Measurements from ENCODE around the gene APPL1. TPM values are rescaled to one million over a fixed set of nuclear protein-coding genes. Genes with fewer than 3 reads are reported as not detected.

APPL1 gene
- total and polyA plus RNA-seq, 2 experiments from 2014 or later: 29.1 to 46.0 TPM

DNA sequence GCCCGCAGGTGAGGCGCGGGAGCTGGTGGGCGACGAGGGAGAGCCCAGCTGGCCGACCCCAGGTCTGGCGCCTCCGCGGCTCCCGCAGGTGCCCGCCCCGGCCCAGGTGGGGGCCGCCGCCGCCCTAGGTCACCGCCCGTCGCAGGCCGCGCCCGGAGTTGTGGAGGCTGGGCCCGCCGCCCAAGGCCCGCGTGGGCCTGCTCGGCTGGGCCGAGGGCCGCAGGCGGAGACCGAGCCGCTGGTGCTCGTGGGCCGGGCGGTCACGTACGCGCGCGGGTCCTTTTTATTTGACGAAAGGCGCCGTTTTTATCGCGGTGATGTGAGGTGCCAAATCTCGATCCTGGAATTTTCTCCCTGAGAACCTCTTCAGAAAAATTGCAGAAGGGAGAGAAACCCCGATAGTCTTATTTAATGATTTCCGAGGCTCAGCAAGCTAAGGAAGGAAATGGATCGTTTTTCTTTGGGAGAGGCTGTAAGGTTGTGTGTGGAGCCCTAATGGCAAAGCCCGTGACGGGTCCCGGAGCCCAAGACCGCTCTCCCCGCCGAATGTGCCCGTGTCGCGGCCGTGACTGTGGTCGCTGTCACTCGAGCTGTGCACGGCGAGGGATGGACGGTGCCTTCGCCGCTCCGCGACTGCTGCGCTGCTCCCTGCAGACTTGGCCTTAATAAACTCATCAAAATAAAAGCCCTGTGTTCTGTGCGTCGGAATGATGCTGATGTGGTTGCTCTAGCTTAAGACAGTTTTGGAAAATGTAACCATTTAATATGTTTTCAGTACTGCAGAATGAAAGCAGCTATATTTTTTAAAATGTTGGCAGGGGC is 612 bp downstream of the APPL1 start:
- peak overlapping the region; percentile 73 for H3K4me3 ChIP-seq
- H3K27ac ChIP-seq: peak overlapping the region; percentile 63
- H3K27me3 ChIP-seq: no peaks in the 10 kb centered on the region
- peak; percentile 62 to 64 for DNase-seq (ENCODE audit: low read depth in 1 of 2, low spot score in 1 of 2)
- H3K4me1 ChIP-seq (ENCODE audit: low read depth): peaks cover 10% of the 10 kb centered on the region
- no peaks in the 10 kb centered on the region for H3K9me3 ChIP-seq (ENCODE audit: low read depth)
- TF ChIP-seq, protein P1, sequence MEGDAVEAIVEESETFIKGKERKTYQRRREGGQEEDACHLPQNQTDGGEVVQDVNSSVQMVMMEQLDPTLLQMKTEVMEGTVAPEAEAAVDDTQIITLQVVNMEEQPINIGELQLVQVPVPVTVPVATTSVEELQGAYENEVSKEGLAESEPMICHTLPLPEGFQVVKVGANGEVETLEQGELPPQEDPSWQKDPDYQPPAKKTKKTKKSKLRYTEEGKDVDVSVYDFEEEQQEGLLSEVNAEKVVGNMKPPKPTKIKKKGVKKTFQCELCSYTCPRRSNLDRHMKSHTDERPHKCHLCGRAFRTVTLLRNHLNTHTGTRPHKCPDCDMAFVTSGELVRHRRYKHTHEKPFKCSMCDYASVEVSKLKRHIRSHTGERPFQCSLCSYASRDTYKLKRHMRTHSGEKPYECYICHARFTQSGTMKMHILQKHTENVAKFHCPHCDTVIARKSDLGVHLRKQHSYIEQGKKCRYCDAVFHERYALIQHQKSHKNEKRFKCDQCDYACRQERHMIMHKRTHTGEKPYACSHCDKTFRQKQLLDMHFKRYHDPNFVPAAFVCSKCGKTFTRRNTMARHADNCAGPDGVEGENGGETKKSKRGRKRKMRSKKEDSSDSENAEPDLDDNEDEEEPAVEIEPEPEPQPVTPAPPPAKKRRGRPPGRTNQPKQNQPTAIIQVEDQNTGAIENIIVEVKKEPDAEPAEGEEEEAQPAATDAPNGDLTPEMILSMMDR (IDR thresholded peaks at IDR 0.05; ENCODE audit: low read depth, low read length): no peak
- H3K36me3 ChIP-seq: no peaks in the 10 kb centered on the region

DNA sequence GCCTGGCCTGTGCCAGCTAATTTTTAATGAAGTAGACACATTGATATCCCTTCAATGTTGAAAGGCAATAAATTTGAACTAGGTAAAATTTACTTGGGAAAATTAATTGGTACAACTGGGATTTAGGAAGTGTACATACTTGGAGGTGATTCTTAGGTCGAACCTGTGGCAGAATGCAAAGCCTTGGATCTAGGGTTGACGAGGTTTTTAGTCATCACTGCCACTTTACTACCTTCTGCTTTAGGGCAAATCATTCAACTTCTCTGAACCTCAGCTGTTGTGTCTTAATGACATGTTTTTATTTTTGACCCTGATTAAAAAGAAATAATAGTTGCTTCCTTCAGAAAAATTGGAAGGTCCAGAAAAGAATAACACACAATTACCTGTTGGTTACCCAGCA is 2.5 kb downstream of the APPL1 start:
- Histone ChIP-seq H3K4me1 (ENCODE audit: low read depth) (peaks cover 10% of the 10 kb centered on the region), H3K9me3 (ENCODE audit: low read depth) (no peaks in the 10 kb centered on the region), H3K27me3 (no peaks in the 10 kb centered on the region), H3K27ac (no peak overlapping the region), H3K36me3 (no peaks in the 10 kb centered on the region), H3K4me3 (no peak overlapping the region)
- TF ChIP-seq, protein P1 (IDR thresholded peaks at IDR 0.05; ENCODE audit: low read depth, low read length): no peak
- no peak for DNase-seq (ENCODE audit: low read depth in 1 of 2, low spot score in 1 of 2)

DNA sequence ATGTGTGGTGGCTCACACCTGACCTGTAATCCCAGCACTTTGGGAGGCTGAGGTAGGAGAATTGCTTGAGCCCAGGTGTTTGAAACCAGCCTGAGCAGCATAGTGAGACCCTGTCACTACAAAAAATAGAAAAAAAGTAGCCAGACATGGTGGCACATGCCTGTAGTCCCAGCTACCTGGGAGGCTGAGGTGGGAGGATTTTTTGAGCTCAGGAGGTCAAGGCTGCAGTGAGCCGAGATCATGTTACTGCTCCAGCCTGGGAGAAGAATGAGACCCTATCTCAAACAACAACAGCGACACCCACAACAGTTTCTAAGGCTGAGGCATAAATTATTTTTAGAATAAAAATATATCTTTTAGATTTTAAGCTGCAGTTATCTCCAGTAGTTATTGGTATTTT is 6.3 kb downstream of the APPL1 start:
- TF ChIP-seq, protein P1 (IDR thresholded peaks at IDR 0.05; ENCODE audit: low read depth, low read length): no peak
- DNase-seq (ENCODE audit: low read depth in 1 of 2, low spot score in 1 of 2): no peak
- H3K27me3 ChIP-seq: no peaks in the 10 kb centered on the region
- H3K4me1 ChIP-seq (ENCODE audit: low read depth): no peaks in the 10 kb centered on the region
- peaks cover 12% of the 10 kb centered on the region for H3K36me3 ChIP-seq
- no peak overlapping the region for H3K4me3 ChIP-seq
- H3K27ac ChIP-seq: no peak overlapping the region
- no peaks in the 10 kb centered on the region for H3K9me3 ChIP-seq (ENCODE audit: low read depth)

DNA sequence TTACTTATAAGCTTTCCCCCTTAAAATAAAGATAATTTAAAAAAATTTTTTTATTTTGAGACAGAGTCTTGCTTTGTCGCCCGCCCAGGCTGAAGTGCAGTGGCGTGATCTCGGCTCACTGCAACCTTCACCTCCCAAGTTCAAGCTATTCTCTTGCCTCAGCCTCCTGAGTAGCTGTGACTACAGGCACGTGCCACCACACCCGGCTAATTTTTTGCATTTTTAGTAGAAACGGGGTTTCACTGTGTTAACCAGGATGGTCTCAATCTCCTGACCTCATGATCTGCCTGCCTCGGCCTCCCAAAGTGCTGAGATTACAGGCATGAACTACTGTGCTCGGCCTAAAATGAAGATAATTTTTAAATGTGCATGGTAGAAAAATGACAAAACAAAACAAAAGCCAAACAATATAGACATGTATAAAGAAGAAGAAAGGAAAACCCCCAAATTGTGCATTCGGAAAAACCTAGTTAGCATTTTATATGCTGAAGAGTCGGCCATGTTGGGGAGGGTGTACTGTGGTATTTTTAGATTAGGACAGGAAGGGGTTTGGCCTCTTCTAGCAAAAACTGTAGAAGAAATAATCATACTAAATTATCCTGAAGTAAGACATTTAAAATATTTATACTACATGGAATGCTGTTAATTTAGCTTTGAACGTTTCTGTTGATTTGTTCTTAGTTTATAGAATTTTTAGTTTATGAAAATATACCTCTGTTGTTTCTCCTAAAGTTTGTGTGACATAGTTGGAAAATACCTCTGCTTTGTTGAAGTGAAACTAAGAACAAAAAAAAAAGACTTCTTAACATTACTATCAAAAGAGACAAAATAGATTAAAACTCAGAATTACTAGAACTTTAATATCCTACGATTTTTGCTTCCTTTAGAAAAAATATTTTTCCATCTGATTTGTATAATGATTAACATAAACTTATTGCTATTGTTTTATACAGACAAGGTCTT is 7.4 kb downstream of the APPL1 start:
- Histone ChIP-seq H3K36me3 (peaks cover 20% of the 10 kb centered on the region), H3K4me3 (no peak overlapping the region), H3K9me3 (ENCODE audit: low read depth) (no peaks in the 10 kb centered on the region), H3K27me3 (no peaks in the 10 kb centered on the region), H3K27ac (no peak overlapping the region), H3K4me1 (ENCODE audit: low read depth) (no peaks in the 10 kb centered on the region)
- TF ChIP-seq, protein P1 (IDR thresholded peaks at IDR 0.05; ENCODE audit: low read depth, low read length): no peak
- DNase-seq (ENCODE audit: low read depth in 1 of 2, low spot score in 1 of 2): no peak

DNA sequence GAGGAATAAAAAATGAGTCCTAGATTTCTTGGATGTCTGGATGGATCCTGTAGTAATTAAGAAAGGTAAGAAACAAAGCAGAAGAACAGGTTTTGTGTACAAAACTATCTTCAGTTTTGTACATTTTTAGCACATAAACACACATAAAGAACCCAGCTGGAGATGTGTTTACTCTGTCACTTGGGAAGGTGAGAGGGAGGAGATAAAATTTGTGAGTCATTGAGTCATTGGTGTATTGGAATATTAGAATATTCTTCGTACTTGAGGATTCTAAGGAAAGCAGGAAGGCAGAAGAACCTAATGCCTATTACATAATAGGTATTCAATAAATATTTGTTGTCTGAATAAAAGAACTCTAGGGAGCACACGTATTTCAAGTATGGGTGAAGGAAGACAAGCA is 17.4 kb downstream of the APPL1 start:
- Histone ChIP-seq H3K4me1 (ENCODE audit: low read depth) (no peaks in the 10 kb centered on the region), H3K9me3 (ENCODE audit: low read depth) (no peaks in the 10 kb centered on the region), H3K27me3 (no peaks in the 10 kb centered on the region), H3K27ac (no peak overlapping the region), H3K36me3 (peaks cover 71% of the 10 kb centered on the region), H3K4me3 (no peak overlapping the region)
- no peak for DNase-seq (ENCODE audit: low read depth in 1 of 2, low spot score in 1 of 2)
- TF ChIP-seq, protein P1 (IDR thresholded peaks at IDR 0.05; ENCODE audit: low read depth, low read length): no peak

Measured in cardiac muscle cell (in vitro differentiated cells and primary cell).